ENCODE measurements around the gene SYNE2.

The SYNE2 gene

DNA sequence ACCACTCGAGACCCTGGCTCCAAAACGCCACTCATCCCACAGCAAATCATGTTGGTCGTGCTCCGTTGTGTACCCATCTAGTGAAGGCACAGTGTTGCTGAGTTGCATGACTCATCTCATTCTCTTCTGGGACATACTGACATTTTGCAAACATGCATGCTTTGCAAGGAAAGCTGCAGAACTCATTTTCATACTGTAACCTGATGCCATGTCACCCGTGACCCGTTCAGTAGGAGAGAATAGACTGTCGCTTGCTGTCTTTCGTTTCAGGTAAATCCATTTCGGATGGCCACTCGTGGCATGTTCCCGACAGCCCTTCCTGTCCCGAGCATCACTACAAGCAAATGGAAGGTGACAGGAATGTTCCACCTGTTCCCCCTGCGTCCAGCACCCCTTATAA lies 363.2 kb downstream of the SYNE2 start:
- H3K4me3 ChIP-seq (replicated peaks; ENCODE audit: low read depth, low read length) = no peak overlapping the region
- TF ChIP-seq, protein P1, sequence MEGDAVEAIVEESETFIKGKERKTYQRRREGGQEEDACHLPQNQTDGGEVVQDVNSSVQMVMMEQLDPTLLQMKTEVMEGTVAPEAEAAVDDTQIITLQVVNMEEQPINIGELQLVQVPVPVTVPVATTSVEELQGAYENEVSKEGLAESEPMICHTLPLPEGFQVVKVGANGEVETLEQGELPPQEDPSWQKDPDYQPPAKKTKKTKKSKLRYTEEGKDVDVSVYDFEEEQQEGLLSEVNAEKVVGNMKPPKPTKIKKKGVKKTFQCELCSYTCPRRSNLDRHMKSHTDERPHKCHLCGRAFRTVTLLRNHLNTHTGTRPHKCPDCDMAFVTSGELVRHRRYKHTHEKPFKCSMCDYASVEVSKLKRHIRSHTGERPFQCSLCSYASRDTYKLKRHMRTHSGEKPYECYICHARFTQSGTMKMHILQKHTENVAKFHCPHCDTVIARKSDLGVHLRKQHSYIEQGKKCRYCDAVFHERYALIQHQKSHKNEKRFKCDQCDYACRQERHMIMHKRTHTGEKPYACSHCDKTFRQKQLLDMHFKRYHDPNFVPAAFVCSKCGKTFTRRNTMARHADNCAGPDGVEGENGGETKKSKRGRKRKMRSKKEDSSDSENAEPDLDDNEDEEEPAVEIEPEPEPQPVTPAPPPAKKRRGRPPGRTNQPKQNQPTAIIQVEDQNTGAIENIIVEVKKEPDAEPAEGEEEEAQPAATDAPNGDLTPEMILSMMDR (IDR thresholded peaks at IDR 0.05; ENCODE audit: low read length, missing control alignments) = no peak
- DNase-seq (ENCODE audit: low read depth) = no peak

DNA sequence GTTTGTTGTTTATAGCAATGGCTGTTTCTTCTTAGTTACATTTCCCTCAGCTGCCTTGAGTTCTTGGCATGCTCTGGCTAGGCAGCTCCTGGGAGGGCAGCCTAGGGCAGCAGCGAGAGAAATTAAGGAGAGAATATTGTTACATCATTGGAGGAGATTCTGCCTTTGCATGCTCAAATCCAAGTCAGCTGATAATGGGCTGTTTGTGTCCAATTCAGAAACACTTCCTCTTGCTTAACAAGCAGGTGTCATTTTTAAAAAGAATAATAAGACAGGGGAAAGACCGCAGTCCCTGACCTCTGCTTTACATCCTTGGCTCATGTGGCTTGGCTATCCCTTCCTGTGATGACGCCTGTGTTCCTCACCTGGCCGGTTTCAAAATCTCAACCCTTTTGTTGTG lies 364.5 kb downstream of the SYNE2 start:
- no peak overlapping the region for H3K4me3 ChIP-seq (replicated peaks; ENCODE audit: low read depth, low read length)
- TF ChIP-seq, protein P1 (IDR thresholded peaks at IDR 0.05; ENCODE audit: low read length, missing control alignments) = no peak
- DNase-seq (ENCODE audit: low read depth) = peak; percentile 49

DNA sequence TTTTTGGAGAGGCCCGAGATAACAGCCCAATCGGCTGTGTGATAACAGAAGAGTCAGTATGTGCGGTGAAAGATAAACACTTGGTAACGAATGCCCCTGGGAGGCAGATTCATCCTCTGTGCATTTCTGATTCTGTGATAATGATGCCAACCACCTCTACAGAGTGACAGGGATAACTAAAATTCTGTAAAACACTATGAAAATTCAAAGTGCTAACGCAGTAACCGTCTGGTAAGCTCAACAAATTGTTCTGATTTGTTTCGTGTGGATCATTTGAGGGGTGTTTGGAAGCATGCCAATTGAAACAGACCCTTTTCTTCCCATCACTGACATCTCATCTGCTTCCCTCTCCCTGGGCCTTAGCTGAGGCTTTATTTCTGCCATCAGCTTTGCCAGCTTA lies 365.0 kb downstream of the SYNE2 start:
- TF ChIP-seq, protein P1 (IDR thresholded peaks at IDR 0.05; ENCODE audit: low read length, missing control alignments) = no peak
- no peak for DNase-seq (ENCODE audit: low read depth)
- H3K4me3 ChIP-seq (replicated peaks; ENCODE audit: low read depth, low read length) = no peak overlapping the region

DNA sequence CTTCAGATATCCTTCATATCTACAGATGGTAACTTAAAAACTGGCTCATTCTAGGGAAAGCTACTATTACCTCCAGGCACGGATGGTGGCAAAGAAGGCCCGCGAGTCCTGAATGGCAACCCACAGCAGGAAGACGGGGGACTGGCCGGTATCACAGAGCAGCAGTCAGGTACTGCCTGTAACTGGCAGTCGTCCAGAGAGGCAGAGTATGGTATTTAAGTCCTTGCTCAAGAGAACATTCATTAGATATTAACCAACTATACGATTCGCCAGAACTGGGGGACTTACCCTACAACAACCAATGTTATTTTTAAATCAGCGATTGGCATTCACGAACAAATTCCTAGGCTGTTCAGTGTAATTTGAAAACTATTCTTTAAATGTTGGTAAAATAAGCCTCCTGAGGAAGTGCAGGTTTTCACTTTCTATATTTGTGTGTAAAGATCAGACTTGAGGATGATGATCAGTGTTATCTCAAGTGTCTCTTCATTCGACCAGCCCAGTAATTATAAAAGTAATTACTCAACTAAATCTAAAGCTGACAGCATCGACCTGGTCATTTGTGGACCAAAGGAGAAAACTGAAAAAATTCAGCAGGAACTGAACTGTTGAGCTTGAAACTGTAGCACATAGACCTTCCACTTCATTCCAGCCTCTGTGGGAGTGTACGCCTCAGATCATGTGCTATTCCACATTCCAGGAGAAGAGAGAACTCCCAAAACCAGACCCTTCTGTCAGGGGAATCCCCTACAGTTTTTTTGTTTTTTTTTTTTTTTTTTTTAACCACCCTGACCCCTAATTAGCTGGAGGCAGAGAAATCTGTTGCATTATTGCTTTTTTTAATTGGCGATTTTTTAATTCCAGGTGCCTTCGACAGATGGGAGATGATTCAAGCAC lies 365.8 kb downstream of the SYNE2 start:
- DNase-seq (ENCODE audit: low read depth) = peak; percentile 69
- H3K4me3 ChIP-seq (replicated peaks; ENCODE audit: low read depth, low read length) = no peak overlapping the region
- TF ChIP-seq, protein P1 (IDR thresholded peaks at IDR 0.05; ENCODE audit: low read length, missing control alignments) = no peak

DNA sequence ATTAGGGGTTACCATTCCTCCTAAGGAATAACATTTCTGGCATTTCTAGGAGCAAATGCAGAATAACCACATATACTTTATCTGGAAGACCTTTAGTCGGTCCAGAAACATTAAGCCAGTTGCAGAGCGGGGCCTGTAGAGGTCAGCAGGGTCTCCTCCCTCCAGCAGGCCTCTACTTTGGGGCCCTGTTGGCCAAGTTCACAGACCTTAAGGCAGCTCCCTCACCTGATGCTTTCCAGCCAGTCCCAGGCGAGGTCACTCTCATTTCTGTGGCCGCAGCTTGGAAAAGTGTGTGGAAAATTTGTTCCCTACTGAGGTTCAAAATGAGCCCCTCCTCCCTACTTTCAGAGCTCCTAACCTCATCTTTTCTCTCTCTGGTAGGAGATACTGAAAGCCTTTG lies 367.3 kb downstream of the SYNE2 start:
- TF ChIP-seq, protein P1 (IDR thresholded peaks at IDR 0.05; ENCODE audit: low read length, missing control alignments) = no peak
- H3K4me3 ChIP-seq (replicated peaks; ENCODE audit: low read depth, low read length) = no peak overlapping the region
- DNase-seq (ENCODE audit: low read depth) = no peak

DNA sequence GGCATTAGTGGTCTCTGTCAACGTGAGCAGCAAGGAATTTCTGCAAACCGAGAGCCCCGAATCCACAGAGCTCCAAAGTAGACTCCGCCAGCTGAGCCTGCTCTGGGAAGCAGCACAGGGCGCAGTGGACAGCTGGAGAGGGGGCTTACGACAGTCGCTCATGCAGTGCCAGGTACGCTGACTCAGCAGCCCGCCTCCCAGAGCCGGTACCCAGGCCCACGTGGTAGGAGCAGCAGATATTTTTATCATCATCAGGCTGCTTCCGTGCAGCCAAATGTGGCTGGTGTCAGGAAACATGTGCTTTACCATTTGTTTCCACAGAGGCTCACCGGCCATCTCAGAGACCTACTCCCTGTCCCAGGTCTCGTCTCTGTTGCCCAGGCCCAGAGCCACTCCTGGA lies 367.7 kb downstream of the SYNE2 start:
- TF ChIP-seq, protein P1 (IDR thresholded peaks at IDR 0.05; ENCODE audit: low read length, missing control alignments) = no peak
- DNase-seq (ENCODE audit: low read depth) = peak; percentile 62
- H3K4me3 ChIP-seq (replicated peaks; ENCODE audit: low read depth, low read length) = no peak overlapping the region
